OCI-LY1 (cell line): ENCODE results near the gene TSHZ3.

Experiments used
- H2AFZ ChIP-seq: fragments of 200-600 bp; sonication (generic), shearing (Covaris generic); 2 replicates; pipeline ENCODE4 v1.6.0; 2014; ENCODE audit warnings: antibody characterized with exemption, mild to moderate bottlenecking, low read length
- H3F3A ChIP-seq: fragments of 200-600 bp; sonication (generic), shearing (Covaris generic); 2 replicates; pipeline ENCODE4 v1.6.0; 2014; ENCODE audit warnings: mild to moderate bottlenecking, antibody characterized with exemption, low read length, moderate library complexity; ENCODE audit not compliant: insufficient read depth
- H3K27ac ChIP-seq: fragments of 200-600 bp; sonication (generic); 2 replicates; pipeline ENCODE4 v1.5.1; 2014; ENCODE audit warnings: low read length, mixed run types, mild to moderate bottlenecking, low read depth; ENCODE audit not compliant: poor library complexity, severe bottlenecking
- H3K27me3 ChIP-seq: fragments of 200-600 bp; sonication (generic); 2 replicates; pipeline ENCODE4 v1.6.0; 2014; ENCODE audit warnings: antibody characterized with exemption, mild to moderate bottlenecking, low read length, moderate library complexity; ENCODE audit not compliant: insufficient read depth
- H3K36me3 ChIP-seq: fragments of 200-600 bp; sonication (generic); 2 replicates; pipeline ENCODE4 v1.6.1; 2014; ENCODE audit warnings: mild to moderate bottlenecking, antibody characterized with exemption, low read length, moderate library complexity, mixed read lengths; ENCODE audit not compliant: insufficient read depth
- H3K4me1 ChIP-seq: fragments of 200-600 bp; sonication (generic); 2 replicates; pipeline ENCODE4 v1.5.1; 2014; ENCODE audit warnings: mild to moderate bottlenecking, low read length, moderate library complexity; ENCODE audit not compliant: insufficient read depth, severe bottlenecking
- H3K4me2 ChIP-seq: fragments of 200-600 bp; sonication (generic), shearing (Covaris generic); 2 replicates; pipeline ENCODE4 v1.6.1; 2014; ENCODE audit warnings: low read length
- H3K4me3 ChIP-seq: fragments of 200-600 bp; sonication (generic); 2 replicates; pipeline ENCODE4 v1.5.1; 2014; ENCODE audit warnings: low read length, low read depth, mild to moderate bottlenecking, mixed read lengths; ENCODE audit not compliant: poor library complexity, severe bottlenecking
- H3K79me2 ChIP-seq: fragments of 200-600 bp; shearing (Covaris generic); 2 replicates; pipeline ENCODE4 v1.6.1; 2016; ENCODE audit warnings: mixed run types, low read length, mixed read lengths; ENCODE audit not compliant: insufficient read depth
- H3K9ac ChIP-seq: fragments of 200-600 bp; sonication (generic), shearing (Covaris generic); 2 replicates; pipeline ENCODE4 v1.6.1; 2014; ENCODE audit warnings: mild to moderate bottlenecking, low read length, mixed read lengths
- H3K9me2 ChIP-seq: fragments of 200-600 bp; sonication (generic), shearing (Covaris generic); 2 replicates; pipeline ENCODE4 v1.6.1; 2014; ENCODE audit warnings: low read depth, mild to moderate bottlenecking, low read length, mixed read lengths
- H3K9me3 ChIP-seq: fragments of 200-600 bp; shearing (Covaris generic); 2 replicates; pipeline ENCODE4 v1.6.1; 2014; ENCODE audit warnings: low read length, mixed read lengths
- H4K20me1 ChIP-seq: fragments of 200-600 bp; sonication (generic), shearing (Covaris generic); 2 replicates; pipeline ENCODE4 v1.6.0; 2016; ENCODE audit warnings: mild to moderate bottlenecking, low read length; ENCODE audit not compliant: insufficient read depth
- EZH2 ChIP-seq: fragments of 200-600 bp; sonication (generic), shearing (Covaris generic); IDR thresholded peaks from 2 replicates; pipeline ENCODE4 v1.8.0; 2017; ENCODE audit warnings: borderline replicate concordance, mixed run types, mild to moderate bottlenecking, antibody characterized with exemption, low read length, moderate library complexity, mixed read lengths
- TF ChIP-seq, protein P1 (sequence below): fragments of 200-600 bp; sonication (generic), shearing (Covaris generic); IDR thresholded peaks from 2 replicates; pipeline ENCODE4 v1.5.1; 2017; ENCODE audit warnings: mild to moderate bottlenecking, antibody characterized with exemption, low read length, moderate library complexity, mixed read lengths

The TSHZ3 gene

DNA sequence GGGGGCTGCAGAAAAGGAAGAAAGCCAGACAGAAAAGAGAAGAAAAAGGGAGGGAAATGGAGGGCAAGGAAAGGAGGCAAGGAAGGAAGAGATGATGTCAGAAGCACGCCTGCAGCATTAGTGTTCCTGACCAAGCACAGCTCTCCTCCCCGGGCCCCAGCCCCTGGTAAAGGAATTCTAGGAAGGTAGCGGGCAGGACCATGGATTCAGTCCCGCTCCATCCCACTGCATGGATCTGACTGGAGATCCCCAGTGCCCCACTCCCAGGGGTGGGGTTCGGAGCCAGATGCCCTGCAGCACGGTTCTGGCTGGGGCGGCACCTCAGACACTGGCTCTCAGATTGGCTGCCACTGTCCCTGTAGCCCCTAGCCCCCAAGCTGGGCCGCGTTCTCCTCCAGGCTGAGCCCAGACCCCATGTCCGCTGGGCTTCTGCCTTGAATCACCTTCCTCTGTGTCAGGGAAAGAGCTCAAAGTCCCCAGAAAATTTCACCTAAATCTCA, 59.8 kb downstream of the TSHZ3 start:
- H3K4me1 ChIP-seq = no peaks in the 10 kb centered on the region
- H3K9me2 ChIP-seq = no peaks in the 10 kb centered on the region
- TF ChIP-seq, protein P1, sequence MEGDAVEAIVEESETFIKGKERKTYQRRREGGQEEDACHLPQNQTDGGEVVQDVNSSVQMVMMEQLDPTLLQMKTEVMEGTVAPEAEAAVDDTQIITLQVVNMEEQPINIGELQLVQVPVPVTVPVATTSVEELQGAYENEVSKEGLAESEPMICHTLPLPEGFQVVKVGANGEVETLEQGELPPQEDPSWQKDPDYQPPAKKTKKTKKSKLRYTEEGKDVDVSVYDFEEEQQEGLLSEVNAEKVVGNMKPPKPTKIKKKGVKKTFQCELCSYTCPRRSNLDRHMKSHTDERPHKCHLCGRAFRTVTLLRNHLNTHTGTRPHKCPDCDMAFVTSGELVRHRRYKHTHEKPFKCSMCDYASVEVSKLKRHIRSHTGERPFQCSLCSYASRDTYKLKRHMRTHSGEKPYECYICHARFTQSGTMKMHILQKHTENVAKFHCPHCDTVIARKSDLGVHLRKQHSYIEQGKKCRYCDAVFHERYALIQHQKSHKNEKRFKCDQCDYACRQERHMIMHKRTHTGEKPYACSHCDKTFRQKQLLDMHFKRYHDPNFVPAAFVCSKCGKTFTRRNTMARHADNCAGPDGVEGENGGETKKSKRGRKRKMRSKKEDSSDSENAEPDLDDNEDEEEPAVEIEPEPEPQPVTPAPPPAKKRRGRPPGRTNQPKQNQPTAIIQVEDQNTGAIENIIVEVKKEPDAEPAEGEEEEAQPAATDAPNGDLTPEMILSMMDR = no peak
- no peak for TF ChIP-seq EZH2
- H3K9me3 ChIP-seq = no peaks in the 10 kb centered on the region
- no peaks in the 10 kb centered on the region for H4K20me1 ChIP-seq
- no peaks in the 10 kb centered on the region for H3F3A ChIP-seq
- no peak overlapping the region for H3K4me2 ChIP-seq
- H3K27ac ChIP-seq = no peak overlapping the region
- H3K36me3 ChIP-seq = no peaks in the 10 kb centered on the region
- H3K27me3 ChIP-seq = no peaks in the 10 kb centered on the region
- H2AFZ ChIP-seq = no peak overlapping the region
- no peak overlapping the region for H3K4me3 ChIP-seq
- H3K9ac ChIP-seq = no peak overlapping the region
- no peaks in the 10 kb centered on the region for H3K79me2 ChIP-seq

DNA sequence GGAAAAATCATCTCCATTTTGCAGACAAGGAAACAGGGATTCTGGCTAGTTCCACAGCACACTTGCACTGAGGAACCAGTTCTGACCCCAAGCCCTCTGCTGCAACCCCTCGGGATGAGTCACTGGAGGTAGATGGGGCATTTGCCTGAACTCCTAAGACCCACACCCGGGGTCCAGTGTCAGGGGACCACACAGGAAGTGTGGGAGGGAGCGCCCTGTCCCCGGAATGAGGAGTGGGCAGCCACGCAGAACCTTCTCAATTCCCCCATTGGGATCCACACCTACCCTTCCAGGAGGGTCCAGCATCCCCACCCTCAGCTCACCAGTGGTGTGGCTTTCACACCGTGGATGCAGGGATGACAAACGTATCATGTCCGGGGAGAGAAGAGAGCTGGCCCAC, 62.7 kb downstream of the TSHZ3 start:
- no peaks in the 10 kb centered on the region for H3F3A ChIP-seq
- no peak overlapping the region for H3K4me2 ChIP-seq

GRCh38 chr19:31285744-31286143, 63.5 kb downstream of the TSHZ3 start:
- H3K9me3 ChIP-seq = no peaks in the 10 kb centered on the region
- no peaks in the 10 kb centered on the region for H3K79me2 ChIP-seq
- H3K9me2 ChIP-seq = no peaks in the 10 kb centered on the region
- H3K4me2 ChIP-seq = no peak overlapping the region
- H3K27me3 ChIP-seq = no peaks in the 10 kb centered on the region
- H2AFZ ChIP-seq = no peak overlapping the region
- H3K36me3 ChIP-seq = no peaks in the 10 kb centered on the region
- no peaks in the 10 kb centered on the region for H4K20me1 ChIP-seq
- TF ChIP-seq, protein P1 = no peak
- no peak overlapping the region for H3K27ac ChIP-seq
- no peak overlapping the region for H3K4me3 ChIP-seq
- no peaks in the 10 kb centered on the region for H3K4me1 ChIP-seq
- no peak overlapping the region for H3K9ac ChIP-seq
- no peaks in the 10 kb centered on the region for H3F3A ChIP-seq

More for the DNA sequence above, 62.7 kb downstream of the TSHZ3 start:
- Histone ChIP-seq H3K27ac (no peak overlapping the region), H2AFZ (no peak overlapping the region), H3K27me3 (no peaks in the 10 kb centered on the region), H3K36me3 (no peaks in the 10 kb centered on the region), H3K9me3 (no peaks in the 10 kb centered on the region), H3K4me1 (no peaks in the 10 kb centered on the region), H3K4me3 (no peak overlapping the region), H3K9ac (no peak overlapping the region), H4K20me1 (no peaks in the 10 kb centered on the region), H3K9me2 (no peaks in the 10 kb centered on the region), H3K79me2 (no peaks in the 10 kb centered on the region)
- TF ChIP-seq EZH2 = no peak
- TF ChIP-seq, protein P1 = no peak
